ENCODE results near the gene FAM131A.
A peak's percentile ranks its signal among the peaks of the same experiment; 100 is the strongest.
"Not testable (repeated sequence)": the region's sequence is repeated elsewhere in the genome, so short reads cannot be mapped to it uniquely, and the experiment has no call there.

The FAM131A gene

DNA sequence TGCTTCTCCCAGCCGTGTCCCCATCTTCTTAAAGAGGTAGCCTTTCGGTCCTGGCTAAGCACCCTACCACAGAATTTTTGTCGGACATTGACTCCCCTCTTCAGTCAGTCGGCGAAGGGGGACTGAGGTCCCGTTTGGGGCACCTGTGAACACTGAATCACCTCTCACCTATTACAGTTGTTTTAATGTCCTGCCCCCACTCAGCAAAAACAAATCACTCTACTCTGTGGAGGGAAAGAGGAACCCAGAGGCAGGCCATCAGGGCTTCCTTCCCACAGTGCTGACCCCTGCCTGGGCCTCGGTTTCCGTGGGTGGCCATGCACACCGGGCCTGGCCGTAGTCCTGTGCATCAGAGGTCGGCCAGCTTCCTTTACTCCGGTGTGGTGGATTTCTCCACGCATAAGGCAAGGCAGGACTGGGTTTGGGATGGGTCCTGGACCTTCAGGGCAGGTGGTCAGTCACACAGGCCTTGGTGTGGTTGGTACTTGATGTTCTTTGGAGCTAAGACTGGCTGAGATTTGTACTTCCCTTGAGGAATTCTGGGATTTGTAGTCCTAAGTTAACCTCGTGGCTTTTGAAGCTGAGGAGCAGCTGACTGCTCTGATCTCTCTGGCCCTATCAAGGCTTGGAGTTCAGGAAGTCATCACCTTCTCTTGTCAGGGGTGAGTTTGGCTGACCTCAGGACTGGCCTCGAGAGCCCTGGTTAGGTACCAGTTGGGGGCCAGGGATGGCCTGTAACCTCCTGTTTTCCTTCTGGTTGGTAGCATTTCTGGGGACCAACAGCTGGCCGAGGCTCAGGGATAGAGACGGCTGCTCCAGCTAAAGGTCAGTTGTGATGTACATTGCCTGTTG lies 627 bp upstream of the FAM131A start:
- intact Hi-C loops (cut with DNase I): no loop called here
- peak in 22 of 42 donors; percentile 40 to 77 (median 60) for DNase-seq

DNA sequence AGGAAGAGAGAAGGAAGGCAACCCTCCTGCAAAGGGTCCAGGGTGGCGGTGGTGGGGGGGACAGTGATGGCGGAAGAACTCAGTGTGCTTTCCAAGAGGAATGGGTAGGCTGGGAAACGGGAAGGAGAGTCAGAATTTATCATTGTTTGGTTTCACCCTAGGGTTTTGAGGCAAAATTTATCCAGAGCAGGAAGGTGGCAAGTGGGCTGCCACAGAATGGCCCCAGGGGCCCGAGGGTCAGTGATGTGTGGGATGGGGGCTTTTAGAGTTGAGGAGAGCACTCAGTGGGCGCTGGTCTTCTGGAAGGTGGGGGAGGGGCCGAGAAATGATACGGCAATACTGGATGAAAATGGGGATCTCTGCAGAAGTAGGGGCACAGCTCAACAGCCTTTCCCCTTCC lies 581 bp downstream of the FAM131A start:
- DNase-seq: no peak
- intact Hi-C loops (cut with DNase I): no loop called here

DNA sequence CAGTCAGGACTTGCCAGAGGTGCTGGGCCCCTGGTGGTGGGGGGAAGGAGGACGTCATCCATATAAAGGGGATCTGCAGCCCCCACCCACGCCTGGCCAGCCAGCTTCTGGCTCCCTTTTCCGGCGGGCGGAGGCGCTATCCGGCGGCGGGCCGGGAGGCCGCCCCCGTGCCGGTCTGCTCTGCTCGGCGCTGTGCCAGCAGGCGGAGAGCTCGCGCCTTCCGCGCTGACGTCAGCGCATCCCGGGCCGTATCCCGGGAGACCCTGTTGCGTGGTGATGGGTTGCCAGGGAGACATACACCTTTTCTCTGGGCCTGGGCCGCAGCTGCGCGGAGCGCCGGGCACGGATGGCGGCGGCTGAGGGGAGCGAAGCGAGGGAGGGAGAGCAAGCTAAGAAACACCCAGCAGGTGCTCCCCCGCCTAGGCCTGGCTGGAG lies 1.1 kb downstream of the FAM131A start:
- intact Hi-C loops (cut with DNase I): no loop called here

DNA sequence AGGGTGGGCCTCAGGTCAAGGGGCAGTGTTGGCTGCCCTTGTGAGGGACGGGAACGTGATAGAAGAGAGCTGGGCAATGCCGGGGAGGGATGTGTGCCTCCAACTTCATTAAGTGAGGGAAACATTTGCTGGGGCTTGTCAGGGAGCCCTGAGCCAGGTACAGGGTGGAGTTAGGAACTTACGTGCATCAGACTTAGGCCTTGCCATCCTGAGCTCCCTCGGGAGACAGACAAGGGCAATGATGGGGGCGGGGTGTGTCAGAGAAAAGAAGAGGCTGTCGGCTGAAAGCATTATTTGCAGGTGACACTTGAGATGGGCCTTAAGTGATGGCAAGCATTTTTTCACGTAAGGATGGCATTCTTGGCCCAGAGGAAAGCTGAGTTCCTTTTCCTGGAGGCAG lies 1.6 kb downstream of the FAM131A start:
- peak in 7 of 42 donors; percentile 37 to 64 (median 42) for DNase-seq
- intact Hi-C loops (cut with DNase I): no loop called here

More for the DNA sequence above, 1.1 kb downstream of the FAM131A start:
- peak; percentile 73 to 96 (median 90) for DNase-seq

DNA sequence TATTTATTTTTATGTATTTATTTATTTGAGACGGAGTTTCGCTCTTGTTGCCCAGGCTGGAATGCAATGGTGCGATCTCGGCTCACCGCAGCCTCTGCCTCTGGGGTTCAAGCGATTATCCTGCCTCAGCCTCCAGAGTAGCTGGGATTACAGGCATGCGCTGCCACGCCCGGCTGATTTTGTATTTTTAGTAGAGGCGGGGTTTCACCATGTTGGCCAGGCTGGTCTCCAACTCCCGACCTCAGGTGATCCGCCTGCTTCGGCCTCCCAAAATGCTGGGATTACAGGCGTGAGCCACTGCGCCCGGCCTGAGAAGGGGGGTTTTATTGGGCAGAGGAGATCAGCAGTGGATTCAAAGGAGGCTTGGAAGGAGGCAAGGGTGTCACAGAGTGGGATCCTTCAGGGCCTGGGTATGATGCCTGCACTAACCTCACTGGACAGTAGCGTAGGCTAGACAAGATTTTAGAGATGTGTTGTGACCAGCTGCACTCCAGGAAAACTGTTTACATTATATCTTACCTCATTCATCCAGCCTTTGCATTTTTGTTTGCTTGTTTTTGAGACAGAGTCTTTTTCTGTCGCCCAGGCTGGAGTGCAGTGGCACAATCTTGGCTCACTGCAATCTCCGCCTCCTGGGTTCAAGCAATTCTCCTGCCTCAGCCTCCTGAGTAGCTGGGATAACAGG lies 2.2 kb downstream of the FAM131A start:
- DNase-seq: peak in 16 of 42 donors; percentile 28 to 67 (median 52)
- intact Hi-C loops (cut with DNase I): not testable (repeated sequence)

DNA sequence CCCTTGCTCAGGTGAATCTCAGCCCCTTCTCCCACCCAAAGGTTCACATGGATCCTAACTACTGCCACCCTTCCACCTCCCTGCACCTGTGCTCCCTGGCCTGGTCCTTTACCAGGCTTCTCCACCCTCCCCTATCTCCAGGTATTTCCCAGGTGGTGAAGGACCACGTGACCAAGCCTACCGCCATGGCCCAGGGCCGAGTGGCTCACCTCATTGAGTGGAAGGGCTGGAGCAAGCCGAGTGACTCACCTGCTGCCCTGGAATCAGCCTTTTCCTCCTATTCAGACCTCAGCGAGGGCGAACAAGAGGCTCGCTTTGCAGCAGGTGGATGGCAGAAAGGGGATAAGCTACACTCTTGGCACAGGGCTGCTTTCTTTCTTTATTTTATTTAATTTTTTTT lies 4.5 kb downstream of the FAM131A start:
- intact Hi-C loops (cut with DNase I): no loop called here
- DNase-seq: no peak

DNA sequence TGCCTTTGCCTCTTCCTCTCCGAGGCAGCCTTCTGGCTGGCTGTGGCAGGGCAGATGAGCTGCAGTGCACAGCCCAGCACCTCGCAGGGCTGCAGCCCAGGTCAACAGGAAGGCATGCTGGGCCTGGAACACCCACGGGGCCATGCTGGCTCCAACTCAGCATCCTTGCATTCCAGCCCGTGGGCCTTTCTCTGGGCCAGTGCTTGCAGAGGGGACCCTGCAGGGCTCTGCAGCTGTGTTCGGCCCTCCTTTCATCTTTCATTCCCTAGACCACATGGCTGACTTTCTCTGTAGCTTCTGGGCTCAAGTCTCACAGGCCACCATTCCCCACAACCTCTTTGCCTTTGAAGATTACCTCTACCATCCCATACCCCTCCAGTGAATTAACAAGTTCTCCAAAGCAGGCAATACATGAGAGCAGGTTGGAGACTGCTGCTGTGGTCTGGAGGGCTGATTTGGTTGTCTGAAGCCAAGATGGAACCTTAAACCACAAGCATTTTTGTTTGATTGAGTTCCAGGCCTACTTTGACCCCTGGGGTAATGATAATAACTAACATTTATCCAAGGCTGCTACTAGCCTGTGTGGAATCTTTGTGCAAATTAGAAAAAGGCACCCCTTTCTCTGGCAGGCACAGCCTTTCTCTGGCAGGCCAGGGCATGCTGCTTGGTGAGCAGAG lies 5.9 kb downstream of the FAM131A start:
- intact Hi-C loops (cut with DNase I): no loop called here
- DNase-seq: no peak

DNA sequence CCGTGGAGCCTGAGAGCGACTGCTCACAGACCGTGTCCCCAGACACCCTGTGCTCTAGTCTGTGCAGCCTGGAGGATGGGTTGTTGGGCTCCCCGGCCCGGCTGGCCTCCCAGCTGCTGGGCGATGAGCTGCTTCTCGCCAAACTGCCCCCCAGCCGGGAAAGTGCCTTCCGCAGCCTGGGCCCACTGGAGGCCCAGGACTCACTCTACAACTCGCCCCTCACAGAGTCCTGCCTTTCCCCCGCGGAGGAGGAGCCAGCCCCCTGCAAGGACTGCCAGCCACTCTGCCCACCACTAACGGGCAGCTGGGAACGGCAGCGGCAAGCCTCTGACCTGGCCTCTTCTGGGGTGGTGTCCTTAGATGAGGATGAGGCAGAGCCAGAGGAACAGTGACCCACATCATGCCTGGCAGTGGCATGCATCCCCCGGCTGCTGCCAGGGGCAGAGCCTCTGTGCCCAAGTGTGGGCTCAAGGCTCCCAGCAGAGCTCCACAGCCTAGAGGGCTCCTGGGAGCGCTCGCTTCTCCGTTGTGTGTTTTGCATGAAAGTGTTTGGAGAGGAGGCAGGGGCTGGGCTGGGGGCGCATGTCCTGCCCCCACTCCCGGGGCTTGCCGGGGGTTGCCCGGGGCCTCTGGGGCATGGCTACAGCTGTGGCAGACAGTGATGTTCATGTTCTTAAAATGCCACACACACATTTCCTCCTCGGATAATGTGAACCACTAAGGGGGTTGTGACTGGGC lies 7.3 kb downstream of the FAM131A start:
- peak in 1 of 42 donors; percentile 16 for DNase-seq
- intact Hi-C loops (cut with DNase I): no loop called here

DNA sequence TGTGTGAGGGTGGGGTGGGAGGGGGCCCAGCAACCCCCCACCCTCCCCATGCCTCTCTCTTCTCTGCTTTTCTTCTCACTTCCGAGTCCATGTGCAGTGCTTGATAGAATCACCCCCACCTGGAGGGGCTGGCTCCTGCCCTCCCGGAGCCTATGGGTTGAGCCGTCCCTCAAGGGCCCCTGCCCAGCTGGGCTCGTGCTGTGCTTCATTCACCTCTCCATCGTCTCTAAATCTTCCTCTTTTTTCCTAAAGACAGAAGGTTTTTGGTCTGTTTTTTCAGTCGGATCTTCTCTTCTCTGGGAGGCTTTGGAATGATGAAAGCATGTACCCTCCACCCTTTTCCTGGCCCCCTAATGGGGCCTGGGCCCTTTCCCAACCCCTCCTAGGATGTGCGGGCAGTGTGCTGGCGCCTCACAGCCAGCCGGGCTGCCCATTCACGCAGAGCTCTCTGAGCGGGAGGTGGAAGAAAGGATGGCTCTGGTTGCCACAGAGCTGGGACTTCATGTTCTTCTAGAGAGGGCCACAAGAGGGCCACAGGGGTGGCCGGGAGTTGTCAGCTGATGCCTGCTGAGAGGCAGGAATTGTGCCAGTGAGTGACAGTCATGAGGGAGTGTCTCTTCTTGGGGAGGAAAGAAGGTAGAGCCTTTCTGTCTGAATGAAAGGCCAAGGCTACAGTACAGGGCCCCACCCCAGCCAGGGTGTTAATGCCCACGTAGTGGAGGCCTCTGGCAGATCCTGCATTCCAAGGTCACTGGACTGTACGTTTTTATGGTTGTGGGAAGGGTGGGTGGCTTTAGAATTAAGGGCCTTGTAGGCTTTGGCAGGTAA lies 8.1 kb downstream of the FAM131A start:
- peak; percentile 74 to 96 (median 89) for DNase-seq
- intact Hi-C loops (cut with DNase I): no loop called here

DNA sequence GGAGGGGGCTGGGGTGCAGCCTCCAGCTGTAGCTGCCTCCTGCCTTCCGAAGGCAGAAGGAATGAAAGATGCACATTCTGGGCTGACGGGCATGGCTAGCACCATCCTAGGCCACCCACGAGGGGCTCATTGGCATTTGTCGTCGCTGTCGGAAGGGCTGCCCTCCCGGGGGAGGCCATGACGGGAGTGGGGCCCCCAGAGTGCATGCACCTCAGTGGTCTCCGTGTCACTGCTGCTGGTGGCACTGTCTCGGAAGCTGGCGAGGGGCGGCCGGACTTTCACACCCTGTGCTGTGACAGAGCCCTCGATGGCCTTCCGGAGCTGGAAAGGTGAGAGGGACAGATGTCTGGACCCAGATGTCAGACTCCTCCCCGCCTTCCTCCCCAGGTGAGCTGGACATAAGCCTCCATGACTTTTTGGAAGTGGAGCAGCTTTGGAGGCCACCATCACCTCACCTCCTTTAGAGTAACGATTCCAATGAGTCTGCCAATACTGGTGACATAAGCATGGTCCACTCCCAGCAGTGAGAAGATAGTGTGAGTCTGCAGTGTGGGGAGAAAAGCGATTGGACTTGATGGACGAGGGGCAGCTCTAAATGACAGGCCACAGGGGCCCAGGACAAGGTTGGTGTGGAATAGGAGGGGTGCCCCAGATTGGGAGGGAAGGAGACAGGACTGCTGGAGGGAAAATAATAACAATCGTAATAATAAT lies 9.2 kb downstream of the FAM131A start:
- peak in 1 of 42 donors; percentile 16 for DNase-seq
- intact Hi-C loops (cut with DNase I): no loop called here

DNA sequence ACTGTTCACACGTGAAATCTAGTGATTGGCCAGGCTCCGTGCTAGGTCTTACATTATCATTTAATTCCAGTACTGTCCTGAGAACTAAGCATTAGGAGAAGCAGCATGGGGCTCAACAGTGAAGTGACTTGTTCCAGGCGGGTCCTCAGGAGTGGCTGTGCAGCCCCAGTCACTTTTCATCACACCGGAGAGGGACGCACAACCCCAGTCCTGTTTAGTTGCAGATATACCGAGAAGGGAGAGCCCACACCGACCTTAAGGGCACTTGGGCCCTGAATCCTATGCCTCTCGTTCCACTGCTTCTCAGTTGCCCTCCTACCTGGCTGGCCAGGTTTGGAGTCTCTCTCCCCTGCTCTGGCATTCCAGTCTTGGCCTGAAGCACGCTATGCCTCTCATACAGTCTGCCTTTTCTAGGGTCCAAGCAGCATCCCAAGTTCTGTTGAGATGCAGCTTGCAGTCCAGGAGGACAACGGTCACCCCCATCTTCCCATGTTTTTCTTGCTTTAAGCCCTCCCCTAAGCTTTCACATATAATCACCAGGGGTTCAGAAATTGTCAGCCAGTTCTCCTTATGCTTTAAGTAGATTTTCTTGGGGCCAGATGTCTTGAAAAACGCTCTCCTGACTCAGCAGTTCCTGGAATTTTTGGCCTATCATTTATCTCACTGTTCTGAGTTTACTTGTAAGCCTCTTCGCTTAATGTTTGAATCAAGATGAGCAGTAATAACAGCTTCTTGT lies 10.1 kb downstream of the FAM131A start:
- intact Hi-C loops (cut with DNase I): no loop called here
- peak in 1 of 42 donors; percentile 16 for DNase-seq

DNA sequence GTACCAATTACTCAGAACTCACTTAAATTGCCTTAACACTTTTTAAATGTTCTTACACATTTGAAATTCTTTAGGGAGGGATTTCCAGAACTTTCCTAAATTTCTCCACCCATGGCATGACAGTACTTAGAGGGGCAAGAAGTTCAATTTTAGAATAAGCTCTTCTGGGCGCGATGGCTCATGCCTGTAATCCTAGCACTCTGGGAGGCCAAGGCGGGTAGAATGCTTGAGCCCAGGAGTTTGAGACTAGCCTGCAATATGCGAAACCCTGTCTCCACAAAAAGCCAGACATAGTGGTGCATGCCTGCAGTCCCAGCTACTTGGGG lies 10.6 kb downstream of the FAM131A start:
- intact Hi-C loops (cut with DNase I): no loop called here
- peak in 1 of 42 donors; percentile 16 for DNase-seq

DNA sequence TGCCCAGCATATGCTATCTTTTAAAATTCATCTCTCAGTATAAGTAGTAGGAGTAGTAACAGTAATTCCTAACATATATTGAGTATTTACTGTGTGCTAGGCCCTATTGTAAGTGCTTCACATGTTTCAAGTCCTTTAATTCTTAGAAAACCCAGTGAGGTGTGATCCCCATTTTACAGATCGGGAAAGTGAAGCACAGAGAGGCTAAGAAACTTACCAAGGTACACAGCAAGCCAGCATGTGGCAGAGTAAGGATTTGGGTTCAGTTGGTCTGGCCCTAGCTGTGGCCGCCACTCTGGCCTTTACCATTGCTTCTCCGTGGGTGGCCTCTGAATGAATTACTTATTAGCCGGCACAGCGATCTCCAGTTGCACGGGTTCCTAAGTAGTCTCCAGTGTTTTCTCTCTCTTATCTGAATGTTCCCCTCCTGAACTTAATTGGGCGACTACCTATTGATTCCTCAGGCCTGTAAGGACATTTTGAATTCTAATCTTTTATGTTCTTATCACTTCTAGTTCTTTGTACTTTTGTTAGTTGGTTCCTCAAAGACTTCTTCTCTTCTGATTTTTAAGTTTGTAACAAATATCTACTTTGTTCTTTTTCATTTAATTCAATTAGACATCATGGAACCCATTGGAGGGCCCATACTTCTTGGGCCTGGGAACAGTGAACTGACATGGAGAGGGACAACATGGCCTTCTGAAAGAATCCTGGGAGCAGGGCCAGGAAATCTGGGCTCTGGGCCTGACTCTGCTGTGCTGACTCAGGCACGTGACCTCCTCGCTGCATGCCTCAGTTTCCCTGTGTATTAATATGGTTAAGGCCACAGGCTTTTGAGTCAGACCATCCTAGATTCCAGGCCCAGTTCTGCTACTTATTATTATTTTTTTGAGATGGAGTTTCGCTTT lies 12.4 kb downstream of the FAM131A start:
- intact Hi-C loops (cut with DNase I): no loop called here
- DNase-seq: peak in 6 of 42 donors; percentile 40 to 72 (median 58)

DNA sequence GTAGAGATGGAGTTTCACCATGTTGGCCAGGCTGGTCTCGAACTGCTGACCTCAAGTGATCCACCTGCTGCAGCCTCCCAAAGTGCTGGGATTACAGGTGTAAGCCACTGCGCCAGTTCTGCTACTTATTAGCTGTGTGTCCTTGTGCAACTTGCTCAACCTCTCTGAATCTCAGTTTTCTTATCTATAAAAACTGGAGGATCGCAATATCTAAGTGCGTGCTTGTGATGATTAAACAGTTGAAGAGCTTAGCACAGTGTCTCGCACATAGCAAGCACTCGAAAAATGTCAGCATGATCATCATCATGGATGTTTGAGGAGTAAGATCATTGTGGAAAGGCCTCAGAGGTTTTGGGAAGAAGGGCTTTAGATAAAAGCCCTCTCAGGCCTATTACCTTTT lies 13.2 kb downstream of the FAM131A start:
- no peak for DNase-seq
- intact Hi-C loops (cut with DNase I): no loop called here

DNA sequence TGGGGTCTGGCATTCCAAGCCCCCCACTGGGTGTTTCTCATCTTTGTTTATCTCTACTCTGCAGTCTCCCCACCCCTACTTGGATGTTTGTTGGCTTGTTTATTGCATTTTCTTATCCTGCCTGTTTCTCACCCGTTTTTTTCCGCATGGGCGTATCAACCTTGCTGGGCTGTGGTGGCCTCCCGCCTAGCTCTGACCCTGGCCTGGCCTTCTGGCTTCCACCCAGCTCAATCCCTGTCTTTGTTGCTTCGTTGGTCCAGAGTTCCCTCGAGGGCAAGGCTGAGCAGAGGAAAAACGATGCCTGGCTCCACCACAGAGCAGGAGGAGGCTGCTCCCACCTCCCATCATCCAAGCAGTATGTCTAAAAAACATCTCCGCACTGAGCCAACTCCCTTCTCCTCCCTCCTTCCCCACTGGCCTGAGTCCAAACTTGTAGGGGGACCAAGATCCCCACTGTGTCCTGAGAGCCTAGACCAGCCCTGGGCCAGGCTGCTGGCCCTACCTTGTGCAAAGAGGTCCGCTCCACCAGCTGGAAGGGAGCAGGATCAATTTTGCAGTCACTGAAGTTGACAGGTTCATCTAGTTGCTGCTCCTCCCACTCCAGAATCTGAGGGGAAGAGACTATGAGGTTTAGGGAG lies 14.2 kb downstream of the FAM131A start:
- DNase-seq: peak in 3 of 42 donors; percentile 18 to 31 (median 25)
- intact Hi-C loops (cut with DNase I): no loop called here

Data from head of caudate nucleus (tissue), 42 donors.